Panc1 (cell line): ENCODE measurements around the gene BICD1. TPM values are rescaled to one million over a fixed set of nuclear protein-coding genes. Genes with fewer than 3 reads are reported as not detected.
A peak's percentile ranks its signal among the peaks of the same experiment; 100 is the strongest.

ENCODE experiments used
- ATAC-seq: fragments of 200-7000 bp; cut with Tn5 transposase; 2 replicates; pipeline ENCODE4 v1.9.1; 2020; ENCODE audit warnings: mild to moderate bottlenecking, moderate library complexity
- BruUV-seq: library from RNA; stranded (reverse); fragments of 400-500 nt; replicated peaks from 2 replicates; lab custom pipeline; 2021; lab: Mats Ljungman, UMichigan
- CTCF ChIA-PET: fragments of 300-600 bp; sonication (Branson Sonifier 250); formaldehyde crosslinking; loops from one replicate; lab custom pipeline; 2022; ENCODE audit warnings: antibody characterized with exemption; lab: Charles Lee
- POLR2A ChIA-PET: fragments of 300-600 bp; sonication (Branson Sonifier 250); formaldehyde crosslinking; loops from one replicate; lab custom pipeline; 2022; ENCODE audit warnings: antibody characterized with exemption; lab: Charles Lee
- DNase-seq: peaks from one replicate; pipeline ENCODE4 v3.0.0-alpha.2; 2010; ENCODE audit warnings: low read depth, low spot score
- H3K27ac ChIP-seq: 2 replicates; pipeline ENCODE4 v1.5.1; 2011; ENCODE audit warnings: mild to moderate bottlenecking, low read length, inconsistent platforms
- H3K27me3 ChIP-seq: fragments of 200-500 bp; sonication (Bioruptor generic); 2 replicates; pipeline ENCODE4 v1.6.0; 2014; ENCODE audit warnings: low read length, inconsistent platforms; ENCODE audit not compliant: control insufficient read depth, insufficient read depth
- H3K36me3 ChIP-seq: fragments of 200-500 bp; sonication (Bioruptor generic); 2 replicates; pipeline ENCODE4 v1.5.1; 2014; ENCODE audit warnings: inconsistent platforms, mild to moderate bottlenecking, low read length, moderate library complexity; ENCODE audit not compliant: control insufficient read depth, insufficient read depth
- H3K4me1 ChIP-seq: 2 replicates; pipeline ENCODE4 v1.5.1; 2011; ENCODE audit warnings: inconsistent platforms, mild to moderate bottlenecking, low read length, moderate library complexity; ENCODE audit not compliant: control insufficient read depth, insufficient read depth
- H3K4me3 ChIP-seq, 2 experiments: 2 replicates each; pipeline ENCODE4 v1.5.1; 2011 to 2012; ENCODE audit warnings: low read depth in 2 of 2, low read length in 2 of 2, mild to moderate bottlenecking in 2 of 2, inconsistent platforms in 1 of 2, moderate library complexity in 1 of 2
- H3K9me3 ChIP-seq: fragments of 200-500 bp; sonication (Bioruptor generic); 2 replicates; pipeline ENCODE4 v1.5.1; 2014; ENCODE audit warnings: low read depth, mild to moderate bottlenecking, inconsistent platforms, low read length, moderate library complexity; ENCODE audit not compliant: control insufficient read depth, insufficient read depth
- CTCF ChIP-seq: fragments of 450-650 bp; IDR thresholded peaks from 2 replicates; pipeline ENCODE4 v1.5.1; 2017; ENCODE audit warnings: mild to moderate bottlenecking
- POLR2AphosphoS5 ChIP-seq: IDR thresholded peaks from 2 replicates; pipeline ENCODE4 v1.6.1; 2012; ENCODE audit warnings: mild to moderate bottlenecking, low read depth, low read length, moderate library complexity
- SIN3A ChIP-seq: IDR thresholded peaks from 2 replicates; pipeline ENCODE4 v1.6.1; 2012; ENCODE audit warnings: low read depth, mild to moderate bottlenecking, low read length, moderate library complexity, borderline replicate concordance; ENCODE audit not compliant: insufficient read depth
- TCF7L2 ChIP-seq: IDR thresholded peaks from 2 replicates; pipeline ENCODE4 v1.6.1; 2011; ENCODE audit warnings: mild to moderate bottlenecking, low read depth, low read length, inconsistent platforms
- in situ Hi-C: cut with HindIII; loops from 2 replicates; pipeline ENCODE4 v1.10.0; 2016; ENCODE audit warnings: low sequenced_read_pairs, low pct_unique_long_range_greater_than_20kb
- intact Hi-C: fragments of 100-400 bp; cut with micrococcal nuclease; formaldehyde crosslinking; loops from one replicate; pipeline ENCODE4 v1.10.0; 2022; ENCODE audit not compliant: unreplicated experiment
- total RNA-seq: library from RNA; stranded (reverse); gene quantifications from one replicate; pipeline ENCODE4 v1.2.1, GENCODE V29; 2021; ENCODE audit not compliant: unreplicated experiment
- TF ChIP-seq, protein P1 (sequence below), 2 experiments: IDR thresholded peaks; 2 replicates each; pipeline ENCODE4 v1.6.1; 2011 to 2012; ENCODE audit warnings: low read depth in 2 of 2, control low read depth in 1 of 2, low read length in 1 of 2, mild to moderate bottlenecking in 1 of 2, moderate library complexity in 1 of 2; ENCODE audit not compliant: insufficient read depth in 1 of 2

The BICD1 gene
- total RNA-seq, 1 experiment from 2014 or later = 40.0 TPM

GRCh38 chr12:32303174-32303549, 196.5 kb downstream of the BICD1 start:
- DNase-seq = no peak
- peaks cover 3% of the 10 kb centered on the region; the same call in 1 of the 2 replicates for H3K4me1 ChIP-seq
- TF ChIP-seq CTCF = no peak
- TF ChIP-seq POLR2AphosphoS5 = no peak
- CTCF ChIA-PET = no interaction called here
- H3K4me3 ChIP-seq = no peak overlapping the region
- no peaks in the 10 kb centered on the region for H3K27me3 ChIP-seq
- no peaks in the 10 kb centered on the region for H3K9me3 ChIP-seq
- in situ Hi-C loops (no loop called here), intact Hi-C loops (no loop called here)
- H3K27ac ChIP-seq = no peak overlapping the region
- BruUV-seq = no TSS peak
- no peak for ATAC-seq
- no peaks in the 10 kb centered on the region for H3K36me3 ChIP-seq
- POLR2A ChIA-PET = no interaction called here

DNA sequence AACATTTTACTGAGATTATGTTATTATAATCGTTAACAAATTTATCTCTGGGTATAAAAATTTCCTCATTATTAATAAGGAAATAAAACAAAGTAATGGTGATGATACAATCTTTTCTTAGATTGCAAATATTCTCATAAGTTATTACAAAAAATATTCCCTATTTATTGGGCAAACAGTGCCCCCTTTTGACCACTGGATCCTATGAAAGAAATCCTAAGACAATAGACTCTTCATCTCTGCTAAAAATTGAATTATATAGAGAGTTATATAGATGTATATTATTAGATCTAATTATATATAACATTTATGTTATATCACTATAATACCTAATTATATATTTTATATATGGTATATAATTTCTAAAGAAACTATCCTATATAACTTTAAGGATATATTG, 198.5 kb downstream of the BICD1 start:
- no peaks in the 10 kb centered on the region for H3K27me3 ChIP-seq
- no peak for DNase-seq
- no TSS peak for BruUV-seq
- H3K9me3 ChIP-seq = no peaks in the 10 kb centered on the region
- ChIA-PET POLR2A (no interaction called here), CTCF (interaction anchor here (0.6 kb wide), 1 partner anchor 652 kb away, joined by 4 read pairs; no protein-coding TSS in a partner anchor)
- intact Hi-C loops = loop anchor here (5.0 kb wide), 1 partner anchor 623 kb away; no protein-coding TSS in a partner anchor
- peak; percentile 20; the same call in 1 of the 2 replicates for TF ChIP-seq CTCF
- no peak for TF ChIP-seq POLR2AphosphoS5
- in situ Hi-C loops = no loop called here
- H3K27ac ChIP-seq = no peak overlapping the region
- H3K36me3 ChIP-seq = no peaks in the 10 kb centered on the region
- peaks cover 3% of the 10 kb centered on the region; the same call in 1 of the 2 replicates for H3K4me1 ChIP-seq
- ATAC-seq = no peak
- no peak overlapping the region for H3K4me3 ChIP-seq

GRCh38 chr12:32307326-32307725, 200.7 kb downstream of the BICD1 start:
- in situ Hi-C loops = no loop called here
- ATAC-seq (no peak), DNase-seq (no peak)
- ChIA-PET CTCF (interaction anchor here (0.8 kb wide), 1 partner anchor 245 kb away, joined by 3 read pairs; no protein-coding TSS in a partner anchor), POLR2A (no interaction called here)
- Histone ChIP-seq H3K27me3 (no peaks in the 10 kb centered on the region), H3K27ac (no peak overlapping the region), H3K4me3 (no peak overlapping the region), H3K9me3 (no peaks in the 10 kb centered on the region), H3K36me3 (no peaks in the 10 kb centered on the region), H3K4me1 (no peaks in the 10 kb centered on the region)
- TF ChIP-seq TCF7L2 (no peak), SIN3A (no peak), POLR2AphosphoS5 (no peak), CTCF (no peak)
- TF ChIP-seq, protein P1, sequence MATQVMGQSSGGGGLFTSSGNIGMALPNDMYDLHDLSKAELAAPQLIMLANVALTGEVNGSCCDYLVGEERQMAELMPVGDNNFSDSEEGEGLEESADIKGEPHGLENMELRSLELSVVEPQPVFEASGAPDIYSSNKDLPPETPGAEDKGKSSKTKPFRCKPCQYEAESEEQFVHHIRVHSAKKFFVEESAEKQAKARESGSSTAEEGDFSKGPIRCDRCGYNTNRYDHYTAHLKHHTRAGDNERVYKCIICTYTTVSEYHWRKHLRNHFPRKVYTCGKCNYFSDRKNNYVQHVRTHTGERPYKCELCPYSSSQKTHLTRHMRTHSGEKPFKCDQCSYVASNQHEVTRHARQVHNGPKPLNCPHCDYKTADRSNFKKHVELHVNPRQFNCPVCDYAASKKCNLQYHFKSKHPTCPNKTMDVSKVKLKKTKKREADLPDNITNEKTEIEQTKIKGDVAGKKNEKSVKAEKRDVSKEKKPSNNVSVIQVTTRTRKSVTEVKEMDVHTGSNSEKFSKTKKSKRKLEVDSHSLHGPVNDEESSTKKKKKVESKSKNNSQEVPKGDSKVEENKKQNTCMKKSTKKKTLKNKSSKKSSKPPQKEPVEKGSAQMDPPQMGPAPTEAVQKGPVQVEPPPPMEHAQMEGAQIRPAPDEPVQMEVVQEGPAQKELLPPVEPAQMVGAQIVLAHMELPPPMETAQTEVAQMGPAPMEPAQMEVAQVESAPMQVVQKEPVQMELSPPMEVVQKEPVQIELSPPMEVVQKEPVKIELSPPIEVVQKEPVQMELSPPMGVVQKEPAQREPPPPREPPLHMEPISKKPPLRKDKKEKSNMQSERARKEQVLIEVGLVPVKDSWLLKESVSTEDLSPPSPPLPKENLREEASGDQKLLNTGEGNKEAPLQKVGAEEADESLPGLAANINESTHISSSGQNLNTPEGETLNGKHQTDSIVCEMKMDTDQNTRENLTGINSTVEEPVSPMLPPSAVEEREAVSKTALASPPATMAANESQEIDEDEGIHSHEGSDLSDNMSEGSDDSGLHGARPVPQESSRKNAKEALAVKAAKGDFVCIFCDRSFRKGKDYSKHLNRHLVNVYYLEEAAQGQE (IDR thresholded peaks at IDR 0.05; ENCODE audit: insufficient read depth in 1 of 2, low read depth in 2 of 2, low read length in 1 of 2) = no peak
- intact Hi-C loops = loop anchor here (5.0 kb wide), 1 partner anchor 625 kb away; no protein-coding TSS in a partner anchor
- BruUV-seq = no TSS peak
